Gastroesophageal sphincter (tissue), 4 donors: Measurements from ENCODE around the gene XRCC5. TPM values are rescaled to one million over a fixed set of nuclear protein-coding genes. Genes with fewer than 3 reads are reported as not detected.

Experiments
- ATAC-seq: fragments of 150-250 bp; one replicate; pipeline ENCODE4 v1.9.1; 2016; ENCODE audit warnings: mild to moderate bottlenecking, moderate library complexity
- H3K27ac ChIP-seq, 4 donors: fragments of 200-600 bp; sonication (generic) in 3 of 4; 1 replicate in 3 of 4; 2 replicates in 1 of 4; pipeline ENCODE4 v1.5.1; 2016 to 2019
- H3K27me3 ChIP-seq: fragments of 200-600 bp; sonication (generic); one replicate; pipeline ENCODE4 v1.5.1; 2019
- H3K36me3 ChIP-seq, 2 donors: fragments of 200-600 bp; sonication (generic); one replicate each; pipeline ENCODE4 v1.5.1; 2019; ENCODE audit warnings: control low read depth in 1 of 2
- H3K4me1 ChIP-seq, 3 donors: fragments of 200-600 bp; sonication (generic); 1 replicate in 2 of 3; 2 replicates in 1 of 3; pipeline ENCODE4 v1.5.1; 2016 to 2019; ENCODE audit warnings: control low read depth in 2 of 3
- H3K4me3 ChIP-seq, 2 donors: fragments of 200-600 bp; sonication (generic); one replicate each; pipeline ENCODE4 v1.5.1; 2019; ENCODE audit warnings: mild to moderate bottlenecking in 1 of 2, moderate library complexity in 1 of 2
- H3K9me3 ChIP-seq, 3 donors: fragments of 200-600 bp; sonication (generic); one replicate each; pipeline ENCODE4 v1.5.1; 2017 to 2019; ENCODE audit warnings: control low read depth in 2 of 3
- CTCF ChIP-seq, 4 experiments: fragments of 200-600 bp in 2 of 4; fragments of 450-650 bp in 2 of 4; sonication (generic) in 1 of 4; IDR thresholded peaks; one replicate each; pipeline ENCODE4 v1.5.1; 2017 to 2019; ENCODE audit warnings: antibody characterized with exemption in 4 of 4, mild to moderate bottlenecking in 2 of 4, moderate library complexity in 2 of 4
- EP300 ChIP-seq: sonication (generic); formaldehyde crosslinking; IDR thresholded peaks from one replicate; pipeline ENCODE4 v1.6.1; 2017; ENCODE audit warnings: antibody characterized with exemption, mild to moderate bottlenecking
- POLR2A ChIP-seq, 2 donors: fragments of 450-650 bp; IDR thresholded peaks; one replicate each; pipeline ENCODE4 v1.6.1; 2017; ENCODE audit warnings: antibody characterized with exemption in 2 of 2, mild to moderate bottlenecking in 2 of 2, moderate library complexity in 1 of 2
- POLR2AphosphoS5 ChIP-seq: sonication (generic); formaldehyde crosslinking; IDR thresholded peaks from one replicate; pipeline ENCODE4 v1.6.1; 2017; ENCODE audit warnings: antibody characterized with exemption
- WGBS, 2 donors: methylation state at CpG; one replicate each; pipeline ENCODE4 v1.1.5; 2018; ENCODE audit warnings: low coverage in 1 of 2; 5-methylcytosine and 5-hydroxymethylcytosine counted together
- total RNA-seq, 4 donors: library from RNA; depleted of rRNA; stranded (reverse); fragments of >200 nt; gene quantifications; one replicate each; pipeline ENCODE4 v1.1.0, GENCODE V29; 2016

XRCC5 gene
- total RNA-seq, 4 donors from 2014 or later = 143 to 190 (median 187) TPM

- no peak for TF ChIP-seq EP300
- peaks cover 0 to 54% of the 10 kb centered on the region in 2 donors for H3K36me3 ChIP-seq
- H3K27me3 ChIP-seq = peaks cover under 1% of the 10 kb centered on the region
- no peak for ATAC-seq
- no peaks in the 10 kb centered on the region for H3K9me3 ChIP-seq
- peaks cover 3 to 81% (median 22%) of the 10 kb centered on the region in 3 donors for H3K4me1 ChIP-seq
- H3K4me3 ChIP-seq = no peak overlapping the region
- H3K27ac ChIP-seq = no peak overlapping the region
- WGBS, 2 donors = 78 to 87% methylated on average over 4 of the region's 4 CpGs
Observed at GRCh38 chr2:216112926-216113325, 3.8 kb downstream of the XRCC5 start.

- H3K4me1 ChIP-seq = peaks cover 3 to 82% (median 22%) of the 10 kb centered on the region in 3 donors
- H3K9me3 ChIP-seq = no peaks in the 10 kb centered on the region
Observed at GRCh38 chr2:216113572-216113971, 4.4 kb downstream of the XRCC5 start.

GRCh38 chr2:216114382-216114713 is 5.2 kb downstream of the XRCC5 start:
- Histone ChIP-seq H3K27me3 (no peaks in the 10 kb centered on the region), H3K36me3 (peaks cover 0 to 69% of the 10 kb centered on the region in 2 donors), H3K9me3 (no peaks in the 10 kb centered on the region), H3K4me1 (peaks cover 3 to 88% (median 22%) of the 10 kb centered on the region in 3 donors), H3K27ac (peak overlapping the region in 3 of 4 donors; percentile 78 to 82 (median 78)), H3K4me3 (peak overlapping the region in 1 of 2 donors; percentile 53)
- ATAC-seq = no peak
- 7 to 35% methylated on average over 2 to 4 of the region's 4 CpGs for WGBS, 2 donors
- TF ChIP-seq EP300 (no peak), CTCF (IDR thresholded peaks at IDR 0.05) (no peak), POLR2AphosphoS5 (no peak), POLR2A (IDR thresholded peaks at IDR 0.05) (no peak)

More at GRCh38 chr2:216113572-216113971, 4.4 kb downstream of the XRCC5 start:
- TF ChIP-seq POLR2A (IDR thresholded peaks at IDR 0.05) (no peak), EP300 (no peak), CTCF (IDR thresholded peaks at IDR 0.05) (no peak), POLR2AphosphoS5 (no peak)
- H3K27ac ChIP-seq = peak overlapping the region in 1 of 4 donors; percentile 82
- no peaks in the 10 kb centered on the region for H3K27me3 ChIP-seq
- H3K36me3 ChIP-seq = peaks cover 0 to 61% of the 10 kb centered on the region in 2 donors
- no peak overlapping the region for H3K4me3 ChIP-seq
- WGBS, 2 donors = 43% methylated on average over 1 of the region's 3 CpGs; no CpG with 5 or more reads in 1 of the 2 donors
- ATAC-seq = no peak

- Histone ChIP-seq H3K27ac (peak overlapping the region; percentile 77 to 82 (median 78)), H3K36me3 (peaks cover 5 to 74% of the 10 kb centered on the region in 2 donors), H3K4me3 (peak overlapping the region; percentile 53 to 83), H3K4me1 (peaks cover 3 to 85% (median 22%) of the 10 kb centered on the region in 3 donors), H3K27me3 (no peaks in the 10 kb centered on the region), H3K9me3 (no peaks in the 10 kb centered on the region)
- ATAC-seq = peak; percentile 99
- TF ChIP-seq POLR2AphosphoS5 (no peak), CTCF (IDR thresholded peaks at IDR 0.05) (peak; percentile 72 to 93 (median 88))
- 4% methylated on average over 18 to 26 of the region's 29 CpGs for WGBS, 2 donors
Observed at GRCh38 chr2:216114714-216115531, 5.8 kb downstream of the XRCC5 start.

- Histone ChIP-seq H3K36me3 (peaks cover 7 to 82% of the 10 kb centered on the region in 2 donors), H3K4me1 (peaks cover 3 to 70% (median 8%) of the 10 kb centered on the region in 3 donors)
Observed at GRCh38 chr2:216116418-216116817, 7.3 kb downstream of the XRCC5 start.

More at GRCh38 chr2:216116418-216116817, 7.3 kb downstream of the XRCC5 start:
- TF ChIP-seq POLR2AphosphoS5 = no peak
- TF ChIP-seq EP300 = no peak
- no peak for TF ChIP-seq CTCF (IDR thresholded peaks at IDR 0.05)
- TF ChIP-seq POLR2A (IDR thresholded peaks at IDR 0.05) = no peak
- WGBS, 2 donors = 90 to 100% methylated on average over 1 of the region's 1 CpG
- H3K27me3 ChIP-seq = no peaks in the 10 kb centered on the region
- no peaks in the 10 kb centered on the region for H3K9me3 ChIP-seq
- H3K4me3 ChIP-seq = no peak overlapping the region
- no peak for ATAC-seq
- H3K27ac ChIP-seq = no peak overlapping the region
